Measurements from ENCODE around the gene HYOU1.
"Not testable (repeated sequence)": the region's sequence is repeated elsewhere in the genome, so short reads cannot be mapped to it uniquely, and the experiment has no call there.

HYOU1 gene

DNA sequence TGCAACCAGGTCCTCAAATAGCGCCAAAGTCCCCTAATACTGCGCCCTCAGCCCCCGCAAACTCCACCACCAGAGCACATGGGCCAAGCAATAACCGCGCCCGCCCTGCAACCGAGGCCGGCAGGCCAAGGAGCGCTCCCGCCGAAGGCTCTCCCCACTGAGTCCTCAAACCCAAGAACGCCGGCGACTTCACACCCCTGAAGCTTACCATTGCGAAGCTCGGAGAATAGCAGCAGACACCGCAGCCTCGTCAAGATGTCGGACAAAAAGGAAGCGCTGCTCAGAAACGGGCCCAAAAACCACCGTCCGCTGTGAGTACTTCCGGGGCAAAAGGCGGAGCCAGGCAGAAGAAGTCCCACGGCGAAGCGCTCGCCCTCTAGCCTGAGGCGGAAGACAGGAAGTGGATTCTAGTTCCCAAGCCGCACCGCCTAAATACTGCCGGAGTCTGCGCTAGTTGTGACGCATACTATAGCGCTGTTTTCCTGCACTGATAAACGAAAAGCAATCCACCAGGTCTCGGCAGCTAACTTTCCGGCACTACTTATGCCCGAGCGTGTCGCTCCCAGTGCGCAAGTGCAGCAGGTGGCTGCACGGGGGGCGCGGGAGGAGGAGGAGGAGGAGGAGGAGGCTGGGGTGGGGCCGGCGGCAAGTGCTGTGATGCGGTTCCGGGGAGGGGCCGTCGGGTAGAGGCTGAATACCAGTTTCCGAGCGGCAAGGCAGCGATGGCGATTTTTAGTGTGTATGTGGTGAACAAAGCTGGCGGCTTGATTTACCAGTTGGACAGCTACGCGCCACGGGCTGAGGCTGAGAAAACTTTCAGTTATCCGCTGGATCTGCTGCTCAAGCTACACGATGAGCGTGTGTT is 38.7 kb downstream of the HYOU1 start, which contains the start of the genes RPS25 and TRAPPC4:
Gene RPS25 (minus strand): TSS at position 270 of the 865 bp plus-strand sequence. CDS start 59 bp downstream, at position 211.
Gene TRAPPC4 (plus strand): TSS at position 693 of the 865 bp plus-strand sequence. CDS start 30 bp downstream, at position 723.
- peak; percentile 79 for DNase-seq (ENCODE audit: low read depth)

DNA sequence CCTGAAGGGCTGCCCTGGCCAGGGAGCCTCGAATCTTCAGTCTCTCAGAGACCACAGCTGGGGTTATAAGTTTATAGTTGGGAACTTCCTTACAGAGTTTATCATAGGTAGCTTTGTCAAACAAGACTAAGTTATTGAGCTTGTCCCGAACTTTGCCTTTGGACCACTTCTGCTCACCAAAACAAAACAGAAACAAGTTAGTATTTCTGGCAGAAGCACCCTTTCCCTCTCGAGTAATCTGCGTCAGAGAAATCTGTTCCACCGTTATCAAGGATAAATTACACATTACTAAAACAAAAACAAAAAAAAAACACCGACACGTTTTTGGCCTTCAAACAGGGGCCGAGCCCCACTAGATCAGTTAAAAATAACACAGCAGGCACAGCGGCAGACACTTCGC is 39.6 kb downstream of the HYOU1 start:
- DNase-seq (ENCODE audit: low read depth): not testable (repeated sequence)

DNA sequence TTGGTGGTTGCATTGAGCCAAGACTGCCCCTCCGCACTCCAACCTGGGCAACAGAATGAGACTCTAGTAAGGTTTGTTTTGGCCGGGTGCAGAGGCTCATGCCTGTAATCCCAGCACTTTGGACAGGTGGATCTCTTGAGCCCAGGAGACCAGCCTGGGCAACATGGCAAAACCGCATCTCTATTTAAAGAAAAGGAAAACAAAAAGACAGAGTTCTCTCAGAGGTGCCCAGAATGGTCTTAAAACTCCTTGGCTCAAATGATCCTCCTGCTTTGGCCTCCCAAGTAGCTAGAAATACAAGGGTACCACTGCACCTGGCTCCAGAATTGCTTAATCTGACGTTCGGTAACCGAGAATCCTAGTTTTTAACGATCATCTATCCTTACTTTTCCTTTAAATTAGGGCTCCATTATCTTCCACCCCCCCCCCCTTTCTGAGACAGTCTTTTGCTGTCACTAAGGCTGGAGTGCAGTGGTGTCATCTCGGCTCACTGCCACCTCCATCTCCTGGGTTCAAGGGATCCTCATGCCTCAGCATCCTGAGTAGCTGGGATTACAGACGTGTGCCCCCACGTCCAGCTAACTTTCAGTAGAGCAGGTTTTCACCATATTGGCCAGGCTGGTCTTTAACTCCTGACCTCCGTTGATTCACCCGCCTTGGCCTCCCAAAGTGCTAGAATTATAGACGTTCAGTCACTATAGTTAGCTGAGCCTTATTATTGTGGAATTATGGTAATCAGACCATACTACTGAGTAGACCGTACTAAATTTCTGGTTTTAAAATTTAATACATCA is 40.6 kb downstream of the HYOU1 start:
- DNase-seq (ENCODE audit: low read depth): no peak

DNA sequence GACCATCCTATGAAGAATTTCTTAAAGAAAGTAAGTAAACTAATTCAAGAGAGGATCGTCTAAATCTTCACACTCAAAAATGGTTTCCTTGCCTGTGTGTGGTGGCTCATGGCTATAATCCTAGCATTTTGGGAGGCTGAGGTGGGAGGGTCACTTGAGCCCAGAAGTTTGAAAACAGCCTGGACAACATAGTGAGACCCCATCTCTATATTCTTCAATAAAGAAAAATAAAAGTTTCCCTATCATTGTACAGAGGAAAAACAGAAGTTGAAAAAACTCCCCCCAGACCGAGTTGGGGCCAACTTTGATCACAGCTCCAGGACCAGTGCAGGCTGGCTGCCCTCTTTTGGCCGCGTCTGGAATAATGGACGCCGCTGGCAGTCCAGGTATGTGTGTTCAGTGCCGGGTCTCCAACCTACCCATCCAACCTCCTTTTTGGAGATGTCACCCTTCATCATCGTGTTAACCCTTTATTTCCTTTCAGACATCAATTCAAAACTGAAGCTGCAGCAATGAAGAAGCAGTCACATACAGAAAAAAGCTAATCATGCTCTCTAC is 41.9 kb downstream of the HYOU1 start:
- no peak for DNase-seq (ENCODE audit: low read depth)

DNA sequence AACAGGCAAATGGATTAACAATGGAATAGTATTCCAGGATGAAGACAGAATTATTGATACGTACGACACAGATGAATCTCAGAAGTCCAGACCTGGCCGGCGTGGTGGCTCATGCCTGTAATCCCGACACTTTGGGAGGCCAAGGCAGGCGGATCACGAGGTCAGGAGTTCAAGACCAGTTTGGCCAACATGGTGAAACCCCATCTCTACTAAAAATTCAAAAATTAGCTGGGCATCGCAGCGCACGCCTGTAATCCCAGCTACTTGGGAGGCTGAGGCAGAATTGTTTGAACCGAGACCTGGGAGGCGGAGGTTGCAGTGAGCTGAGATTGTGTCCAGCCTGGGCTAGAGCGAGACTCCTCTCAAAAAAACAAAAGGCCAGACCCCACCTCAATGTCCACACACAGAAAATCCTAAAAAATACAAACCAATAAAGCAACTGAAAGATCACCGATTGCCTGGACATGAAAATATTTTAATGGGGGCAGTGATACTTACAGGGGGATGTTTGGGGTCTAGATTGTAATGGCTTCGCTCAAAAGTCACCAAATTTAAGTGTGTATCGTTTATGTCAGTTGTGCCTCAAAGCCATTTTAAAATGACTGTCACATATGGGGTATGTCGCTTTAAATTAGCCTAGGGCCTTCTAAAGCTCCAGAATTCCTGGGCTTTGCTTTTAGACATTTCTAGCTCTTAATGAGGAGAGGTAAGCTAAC is 42.6 kb downstream of the HYOU1 start:
- DNase-seq (ENCODE audit: low read depth): no peak

DNA sequence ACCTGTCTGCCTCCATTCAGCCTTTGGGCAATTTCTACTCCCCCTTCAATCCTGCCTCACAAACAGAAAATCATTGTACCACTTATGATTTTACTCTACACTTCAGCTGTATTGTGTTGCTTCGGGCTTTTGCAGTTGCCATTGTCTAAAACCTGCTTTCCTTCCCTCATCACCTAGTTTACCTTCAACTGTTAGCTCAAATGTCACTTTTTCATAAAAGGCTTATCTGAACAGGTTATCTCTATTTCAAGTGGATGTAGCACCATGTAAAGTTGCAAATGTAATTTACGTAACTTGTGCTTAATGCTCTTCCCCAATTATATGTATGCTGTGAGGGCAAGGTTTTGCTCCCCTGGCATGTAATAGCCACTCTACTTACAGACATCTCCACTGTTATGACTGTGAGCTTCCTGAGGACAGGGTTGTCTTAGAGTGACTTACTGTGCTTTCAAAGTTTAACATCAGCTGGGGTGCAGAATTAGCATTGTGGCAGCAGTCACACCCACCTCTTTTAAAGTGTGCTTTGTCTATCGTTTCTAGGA is 44.3 kb downstream of the HYOU1 start:
- no peak for DNase-seq (ENCODE audit: low read depth)

DNA sequence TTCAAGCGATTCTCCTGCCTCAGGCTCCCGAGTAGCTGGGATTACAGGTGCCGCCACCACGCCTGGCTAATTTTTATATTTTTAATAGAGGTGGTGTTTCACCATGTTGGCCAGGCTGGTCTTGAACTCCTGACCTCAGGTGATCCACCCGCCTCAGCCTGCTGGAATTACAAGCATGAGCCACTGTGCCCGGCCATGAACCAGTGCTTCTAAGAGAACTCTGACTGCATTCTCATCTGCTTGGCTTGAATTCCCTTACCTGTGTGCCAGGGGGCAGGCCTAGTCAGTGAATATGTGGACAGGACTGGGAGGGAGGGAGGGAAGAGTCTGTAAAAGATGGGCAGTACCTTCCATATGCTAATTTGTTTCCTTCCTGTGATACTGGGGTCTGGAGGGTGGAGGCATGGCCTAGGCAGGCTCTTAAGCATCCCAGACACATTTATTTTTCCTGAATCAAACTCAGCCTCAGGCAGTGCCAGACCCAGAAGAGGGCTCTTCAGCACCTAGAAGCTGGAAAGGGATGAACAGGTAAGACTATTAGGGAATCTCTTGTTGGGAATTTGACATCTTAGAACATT is 45.4 kb downstream of the HYOU1 start:
- DNase-seq (ENCODE audit: low read depth): no peak

DNA sequence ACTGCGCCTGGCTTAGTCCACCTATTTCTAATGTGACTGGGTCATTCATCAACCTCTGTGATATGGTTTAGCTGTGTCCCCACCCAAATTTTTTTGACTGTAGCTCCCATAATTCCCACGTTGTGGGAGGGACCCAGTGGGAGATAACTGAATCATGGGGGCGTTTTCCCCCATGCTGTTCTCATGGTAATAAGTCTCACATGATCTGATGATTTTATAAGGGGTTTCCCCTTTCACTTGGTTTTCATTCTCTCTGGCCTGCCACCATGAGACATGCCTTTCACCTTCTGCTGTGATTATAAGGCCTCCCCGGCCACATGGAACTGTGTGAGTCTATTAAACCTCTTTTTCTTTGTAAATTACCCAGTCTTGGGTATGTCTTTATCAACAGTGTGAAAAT is 50.3 kb downstream of the HYOU1 start:
- no peak for DNase-seq (ENCODE audit: low read depth)

DNA sequence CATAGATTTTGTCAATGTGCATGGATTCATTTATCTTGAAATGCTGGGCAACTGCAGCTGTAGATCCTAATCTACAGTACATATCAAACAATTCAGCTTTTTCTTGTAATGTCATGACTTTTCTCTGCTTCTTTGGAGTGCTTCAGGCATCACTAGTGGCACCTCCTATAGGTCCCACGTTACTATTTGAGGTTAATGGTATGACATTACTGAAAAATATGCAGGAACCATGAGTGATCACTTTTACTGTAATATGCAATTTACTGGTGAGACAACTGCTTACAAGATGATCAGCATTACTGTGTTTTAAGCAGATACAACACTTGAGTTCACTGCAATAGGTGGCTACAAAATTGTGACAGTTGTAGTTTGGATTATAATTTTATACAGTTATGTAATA is 56.1 kb downstream of the HYOU1 start:
- DNase-seq (ENCODE audit: low read depth): no peak

DNA sequence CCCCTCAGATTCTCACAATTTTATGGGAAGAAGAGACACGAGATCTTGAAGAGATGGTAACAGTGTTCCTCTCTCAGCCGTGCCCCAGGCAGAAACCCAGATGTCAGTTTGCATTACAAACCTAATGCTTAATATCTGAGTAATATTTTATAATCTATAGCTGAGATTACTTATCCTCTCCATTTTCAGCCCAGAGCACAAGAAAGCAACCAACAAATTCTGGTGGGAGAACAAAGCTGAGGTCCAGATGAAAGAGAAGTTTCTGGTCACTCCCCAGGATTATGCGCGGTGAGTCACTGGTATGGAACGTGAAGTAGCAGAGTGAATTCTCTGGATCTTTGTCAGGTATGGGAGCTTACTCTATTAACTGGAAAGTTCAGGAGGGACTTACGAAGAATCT is 58.2 kb downstream of the HYOU1 start:
- DNase-seq (ENCODE audit: low read depth): no peak

DNA sequence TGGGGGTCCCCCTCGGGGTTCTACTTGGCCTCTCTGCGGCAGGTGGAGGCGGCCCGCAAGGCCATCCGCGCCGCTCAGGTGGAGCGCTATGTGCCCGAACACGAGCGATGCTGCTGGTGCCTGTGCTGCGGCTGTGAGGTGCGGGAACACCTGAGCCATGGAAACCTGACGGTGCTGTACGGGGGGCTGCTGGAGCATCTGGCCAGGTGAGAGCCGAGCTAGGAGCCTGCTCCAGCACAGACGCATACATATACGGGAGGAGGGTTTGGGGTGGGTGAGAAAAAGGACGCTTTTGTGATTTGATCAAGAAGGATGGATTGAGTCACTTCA is 58.7 kb downstream of the HYOU1 start:
- DNase-seq (ENCODE audit: low read depth): no peak

DNA sequence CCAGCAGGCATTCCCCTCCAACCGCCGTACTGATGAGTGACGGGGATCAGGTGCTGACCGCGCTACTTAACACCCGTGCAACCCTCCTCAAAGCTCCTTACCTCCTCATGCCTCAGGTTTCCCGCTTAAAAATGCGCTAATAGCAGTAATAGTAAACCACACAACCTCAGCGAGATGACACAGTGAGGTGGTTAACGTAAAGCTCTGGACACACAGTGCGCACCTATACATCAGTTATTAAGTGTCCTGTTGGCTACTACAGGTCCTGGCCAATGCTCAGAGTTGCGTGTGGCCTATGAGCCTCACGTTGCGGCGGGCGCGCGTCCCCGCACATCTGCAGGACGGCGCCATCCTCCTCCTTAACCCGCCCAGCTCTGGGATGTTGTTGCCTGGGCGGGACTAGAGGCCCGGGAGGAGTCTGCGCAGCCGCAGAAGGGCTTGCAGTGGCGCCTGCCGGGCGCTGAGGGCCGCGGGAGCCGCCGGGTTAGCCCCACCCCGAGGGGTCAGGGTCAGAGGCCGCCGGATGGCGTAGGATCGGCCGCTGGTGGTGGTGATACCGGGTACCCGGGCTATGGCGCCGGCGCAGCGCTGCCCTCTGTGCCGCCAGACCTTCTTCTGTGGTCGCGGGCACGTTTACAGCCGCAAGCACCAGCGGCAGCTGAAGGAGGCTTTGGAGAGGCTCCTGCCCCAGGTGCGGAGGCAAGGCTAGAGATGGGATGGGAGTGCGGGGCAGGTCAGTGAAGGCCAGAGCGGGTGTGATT is 59.2 kb downstream of the HYOU1 start, which contains the start of gene CENATAC:
Gene CENATAC (plus strand): TSS at position 512 of the 761 bp plus-strand sequence. CDS start 60 bp downstream, at position 572.
- peak; percentile 89 for DNase-seq (ENCODE audit: low read depth)

DNA sequence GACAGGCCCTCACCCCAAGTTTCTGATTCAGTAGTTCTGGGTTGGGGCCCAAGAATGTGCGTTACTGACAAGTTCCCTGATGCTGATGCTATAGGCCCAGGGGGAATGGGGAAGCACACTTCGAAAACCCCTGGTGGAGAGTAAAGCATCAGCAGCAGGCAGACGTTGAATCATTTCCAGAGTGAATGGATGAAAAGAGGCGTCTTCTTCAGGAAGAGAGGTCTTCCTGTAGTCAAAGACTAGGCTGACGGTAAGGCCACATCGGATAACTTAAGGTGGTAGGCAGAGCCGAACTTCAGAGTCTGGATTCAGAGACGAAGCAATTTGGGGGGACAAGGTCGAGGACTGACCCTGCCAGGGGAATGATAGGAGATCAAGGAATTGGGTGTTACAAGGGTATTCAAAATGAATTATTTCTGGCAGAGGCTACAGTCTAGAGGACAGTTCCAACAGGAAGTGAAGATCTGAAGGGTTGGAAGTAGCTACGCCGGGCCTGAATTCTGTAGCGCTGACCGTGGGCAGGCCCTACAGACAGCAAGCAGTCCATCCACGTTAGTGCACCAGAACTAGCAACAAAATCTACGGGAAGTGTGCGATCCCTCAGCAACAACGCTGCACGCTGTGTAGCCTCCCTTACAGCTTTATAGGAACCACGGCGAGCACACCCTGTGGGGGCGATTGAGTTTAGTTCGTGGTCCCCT is 59.9 kb downstream of the HYOU1 start:
- DNase-seq (ENCODE audit: low read depth): no peak

Data from stimulated activated CD8-positive, alpha-beta memory T cell treated with anti-CD3 and anti-CD28 coated beads, Interleukin-15, amount 100 ng/mL, for 24 hours (primary cell).